Endothelial cell (in vitro differentiated cells): ENCODE data around the gene KCNG2. TPM values are rescaled to one million over a fixed set of nuclear protein-coding genes. Genes with fewer than 3 reads are reported as not detected.

ENCODE experiments used
- DNase-seq: peaks from one replicate; pipeline ENCODE4 v3.0.0; 2021; ENCODE audit warnings: low spot score
- H3K27ac Mint-ChIP-seq: one replicate; pipeline ENCODE4 v1.8.0; 2021; ENCODE audit warnings: mixed read lengths, inconsistent platforms; ENCODE audit not compliant: unreplicated experiment
- H3K27me3 Mint-ChIP-seq: one replicate; pipeline ENCODE4 v1.8.0; 2021; ENCODE audit warnings: mild to moderate bottlenecking, moderate library complexity, mixed read lengths, inconsistent platforms; ENCODE audit not compliant: unreplicated experiment
- H3K36me3 Mint-ChIP-seq: one replicate; pipeline ENCODE4 v1.8.0; 2021; ENCODE audit warnings: mild to moderate bottlenecking, low read depth, mixed read lengths, inconsistent platforms; ENCODE audit not compliant: unreplicated experiment
- H3K4me1 Mint-ChIP-seq: one replicate; pipeline ENCODE4 v1.8.0; 2021; ENCODE audit warnings: mild to moderate bottlenecking, mixed read lengths, inconsistent platforms; ENCODE audit not compliant: unreplicated experiment
- H3K4me3 Mint-ChIP-seq: one replicate; pipeline ENCODE4 v1.8.0; 2021; ENCODE audit warnings: mild to moderate bottlenecking, mixed read lengths, inconsistent platforms; ENCODE audit not compliant: unreplicated experiment
- H3K9me3 Mint-ChIP-seq: one replicate; pipeline ENCODE4 v1.8.0; 2021; ENCODE audit warnings: mixed read lengths, inconsistent platforms; ENCODE audit not compliant: unreplicated experiment
- CTCF ChIP-seq: fragments of 200-600 bp; sonication (generic); IDR thresholded peaks from one replicate; pipeline ENCODE4 v1.5.0; 2021; ENCODE audit warnings: antibody characterized with exemption; ENCODE audit not compliant: unreplicated experiment
- total RNA-seq: library from RNA; stranded (reverse); fragmentation: NEBNext Ultra II Directional; extraction: Animal tissue kit (Norgen Biotek cat#: 25700); gene quantifications from one replicate; pipeline ENCODE4 v1.2.1, GENCODE V29; 2021; ENCODE audit not compliant: unreplicated experiment

Gene KCNG2
- total RNA-seq, 1 donor from 2014 or later, result 0.56 TPM

GRCh38 chr18:79905389-79905911 lies 107.7 kb downstream of the KCNG2 start:
- Mint-ChIP-seq H3K27ac (peak overlapping the region; percentile 42), H3K27me3 (peaks cover 5% of the 10 kb centered on the region), H3K4me1 (no peaks in the 10 kb centered on the region), H3K9me3 (peaks cover 7% of the 10 kb centered on the region), H3K36me3 (peaks cover 44% of the 10 kb centered on the region), H3K4me3 (no peak overlapping the region)
- DNase-seq, result no peak
- TF ChIP-seq CTCF, result no peak

- H3K4me3 Mint-ChIP-seq, result no peak overlapping the region
- H3K4me1 Mint-ChIP-seq, result no peaks in the 10 kb centered on the region
- H3K36me3 Mint-ChIP-seq, result peaks cover 45% of the 10 kb centered on the region
- no peak for DNase-seq
- H3K9me3 Mint-ChIP-seq, result peaks cover 6% of the 10 kb centered on the region
- no peak for TF ChIP-seq CTCF
- H3K27ac Mint-ChIP-seq, result peak overlapping the region; percentile 42
- peaks cover 5% of the 10 kb centered on the region for H3K27me3 Mint-ChIP-seq
Observed at GRCh38 chr18:79905993-79906392, 108.3 kb downstream of the KCNG2 start.

- no peak for TF ChIP-seq CTCF
- peaks cover 3% of the 10 kb centered on the region for H3K27me3 Mint-ChIP-seq
- no peaks in the 10 kb centered on the region for H3K4me1 Mint-ChIP-seq
- H3K9me3 Mint-ChIP-seq, result peaks cover 3% of the 10 kb centered on the region
- no peak overlapping the region for H3K4me3 Mint-ChIP-seq
- peaks cover 43% of the 10 kb centered on the region for H3K36me3 Mint-ChIP-seq
- H3K27ac Mint-ChIP-seq, result no peak overlapping the region
- no peak for DNase-seq
Observed at GRCh38 chr18:79906706-79907105, 109.0 kb downstream of the KCNG2 start.

GRCh38 chr18:79910563-79911343 lies 113.0 kb downstream of the KCNG2 start:
- Mint-ChIP-seq H3K27ac (no peak overlapping the region), H3K4me1 (peaks cover 9% of the 10 kb centered on the region), H3K4me3 (peak overlapping the region; percentile 6), H3K36me3 (peaks cover 42% of the 10 kb centered on the region), H3K27me3 (peaks cover 13% of the 10 kb centered on the region), H3K9me3 (no peaks in the 10 kb centered on the region)
- TF ChIP-seq CTCF, result no peak
- no peak for DNase-seq
